Prostate gland (tissue), 2 donors: ENCODE data around the gene REV3L. TPM values are rescaled to one million over a fixed set of nuclear protein-coding genes. Genes with fewer than 3 reads are reported as not detected.

Experiments
- DNase-seq: peaks from one replicate; pipeline ENCODE4 v3.0.0-alpha.2; 2019; ENCODE audit warnings: low spot score
- H3K27ac ChIP-seq, 2 donors: fragments of 200-600 bp; sonication (generic); 2 replicates each; pipeline ENCODE4 v1.5.1; 2017 to 2019
- H3K27me3 ChIP-seq: fragments of 200-600 bp; sonication (generic); replicated peaks from 2 replicates; pipeline ENCODE4 v1.5.1; 2019; ENCODE audit not compliant: insufficient read depth
- H3K36me3 ChIP-seq, 2 donors: fragments of 200-600 bp; sonication (generic); 1 replicate in 1 of 2; 2 replicates in 1 of 2; pipeline versions ENCODE4 v1.5.1 to v1.8.1; 2017 to 2019
- H3K4me1 ChIP-seq: fragments of 200-600 bp; sonication (generic); replicated peaks from 2 replicates; pipeline ENCODE4 v1.5.1; 2019
- H3K4me3 ChIP-seq, 2 donors: fragments of 200-600 bp; sonication (generic); 2 replicates each; pipeline ENCODE4 v1.5.1; 2017 to 2019
- H3K9me3 ChIP-seq: fragments of 200-600 bp; sonication (generic); 2 replicates; pipeline ENCODE4 v1.5.1; 2017
- CTCF ChIP-seq, 4 experiments: fragments of 200-600 bp in 2 of 4; fragments of 450-650 bp in 2 of 4; sonication (generic) in 2 of 4; IDR thresholded peaks; 1 replicate in 3 of 4; 2 replicates in 1 of 4; pipeline ENCODE4 v1.5.1; 2016 to 2019; ENCODE audit warnings: antibody characterized with exemption in 4 of 4, mild to moderate bottlenecking in 2 of 4, moderate library complexity in 2 of 4
- POLR2A ChIP-seq: fragments of 450-650 bp; IDR thresholded peaks from one replicate; pipeline ENCODE4 v1.6.1; 2016; ENCODE audit warnings: antibody characterized with exemption, mild to moderate bottlenecking
- POLR2AphosphoS5 ChIP-seq: sonication (generic); formaldehyde crosslinking; IDR thresholded peaks from one replicate; pipeline ENCODE4 v1.6.1; 2017; ENCODE audit warnings: antibody characterized with exemption
- WGBS: methylation state at CpG from one replicate; pipeline ENCODE4 v1.1.5; 2018; 5-methylcytosine and 5-hydroxymethylcytosine counted together
- intact Hi-C: fragments of 100-400 bp; cut with DNase I; formaldehyde crosslinking; loops from one replicate; pipeline ENCODE4 v1.14.2; 2022
- total RNA-seq, 2 donors: library from RNA; depleted of rRNA; stranded (reverse); fragments of >200 nt; gene quantifications; one replicate each; pipeline ENCODE4 v1.1.0, GENCODE V29; 2016

Gene REV3L
- total RNA-seq, 2 donors from 2014 or later: 20.0 to 44.2 TPM

- Histone ChIP-seq H3K4me1 (peaks cover 2% of the 10 kb centered on the region), H3K27ac (peak overlapping the region; percentile 99 to 100), H3K36me3 (no peaks in the 10 kb centered on the region), H3K4me3 (no peak overlapping the region), H3K27me3 (no peaks in the 10 kb centered on the region), H3K9me3 (no peaks in the 10 kb centered on the region)
- 78% methylated on average over 1 of the region's 1 CpG for WGBS
- DNase-seq: no peak
- intact Hi-C loops: loop anchor here (10.0 kb wide), 2 partner anchors 159 to 389 kb away; partner anchors contain the start of gene FYN
- TF ChIP-seq CTCF (IDR thresholded peaks at IDR 0.05) (no peak), POLR2A (no peak), POLR2AphosphoS5 (no peak)
Measured at GRCh38 chr6:111485342-111485741, 2.3 kb upstream of the REV3L start.

GRCh38 chr6:111484633-111484930, 1.6 kb upstream of the REV3L start:
- peak overlapping the region; percentile 89 to 92 for H3K4me3 ChIP-seq
- H3K27me3 ChIP-seq: no peaks in the 10 kb centered on the region
- H3K4me1 ChIP-seq: peaks cover 2% of the 10 kb centered on the region
- H3K36me3 ChIP-seq: no peaks in the 10 kb centered on the region
- intact Hi-C loops: loop anchor here (5.0 to 10.0 kb wide), 4 partner anchors 68 to 390 kb away; partner anchors contain the start of gene FYN
- no peaks in the 10 kb centered on the region for H3K9me3 ChIP-seq
- peak overlapping the region; percentile 99 to 100 for H3K27ac ChIP-seq
- 20% methylated on average over 8 of the region's 8 CpGs for WGBS
- no peak for TF ChIP-seq POLR2AphosphoS5
- TF ChIP-seq POLR2A: no peak
- no peak for TF ChIP-seq CTCF (IDR thresholded peaks at IDR 0.05)
- DNase-seq: no peak

GRCh38 chr6:111483736-111484632, 966 bp upstream of the REV3L start:
- DNase-seq: peak; percentile 91
- Histone ChIP-seq H3K4me1 (peaks cover 2% of the 10 kb centered on the region), H3K36me3 (no peaks in the 10 kb centered on the region), H3K27me3 (no peaks in the 10 kb centered on the region), H3K9me3 (no peaks in the 10 kb centered on the region), H3K4me3 (peak overlapping the region; percentile 89 to 92), H3K27ac (peak overlapping the region; percentile 99 to 100)
- intact Hi-C loops: loop anchor here (1.0 to 10.0 kb wide), 5 partner anchors 68 to 391 kb away; partner anchors contain the start of genes FYN and TRAF3IP2
- WGBS: under 1% methylated on average over 54 of the region's 66 CpGs
- TF ChIP-seq CTCF (IDR thresholded peaks at IDR 0.05) (no peak), POLR2A (peak; percentile 34), POLR2AphosphoS5 (peak; percentile 80)

- Histone ChIP-seq H3K9me3 (no peaks in the 10 kb centered on the region), H3K27me3 (no peaks in the 10 kb centered on the region), H3K36me3 (no peaks in the 10 kb centered on the region), H3K4me1 (peaks cover 2% of the 10 kb centered on the region), H3K27ac (peak overlapping the region; percentile 99 to 100), H3K4me3 (peak overlapping the region; percentile 89 to 92)
- peak; percentile 48 for DNase-seq
- TF ChIP-seq POLR2AphosphoS5 (no peak), POLR2A (no peak), CTCF (IDR thresholded peaks at IDR 0.05) (no peak)
- intact Hi-C loops: loop anchor here (5.0 to 10.0 kb wide), 4 partner anchors 70 to 392 kb away; partner anchors contain the start of gene FYN
- 0% methylated on average over 31 of the region's 88 CpGs for WGBS
Measured at GRCh38 chr6:111482188-111482958, 645 bp downstream of the REV3L start.
